Neural progenitor cell (in vitro differentiated cells): Measurements from ENCODE around the gene TNFSF11.

Experiments
- CTCF ChIP-seq: fragments of 200-600 bp; sonication (generic); IDR thresholded peaks from 2 replicates; pipeline ENCODE4 v1.5.1; 2017; ENCODE audit warnings: antibody characterized with exemption, mild to moderate bottlenecking
- EZH2 ChIP-seq: fragments of 200-600 bp; sonication (generic); IDR thresholded peaks from 2 replicates; pipeline ENCODE4 v1.6.1; 2017; ENCODE audit warnings: antibody characterized with exemption, mild to moderate bottlenecking, moderate library complexity

DNA sequence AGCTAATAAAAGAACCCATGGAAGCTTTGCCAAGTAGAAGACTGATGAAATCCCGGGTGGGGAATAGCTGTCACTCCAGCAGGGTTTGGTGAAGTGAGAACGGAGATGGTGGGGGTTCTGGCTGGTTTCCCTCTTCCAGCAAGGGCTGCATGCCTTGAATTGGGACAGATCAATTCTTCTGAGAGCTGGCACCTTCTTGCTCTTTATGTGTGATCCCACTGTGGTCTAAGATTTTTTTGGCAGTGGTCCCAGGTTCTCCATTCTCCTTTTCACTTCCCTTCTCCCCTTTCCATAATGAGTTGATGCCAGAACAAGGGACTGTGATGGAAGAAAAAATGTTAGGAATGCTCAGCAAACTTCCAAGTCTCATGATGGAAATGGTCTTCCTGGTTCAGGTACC is 50.0 kb downstream of the TNFSF11 start:
- TF ChIP-seq EZH2 (no peak), CTCF (no peak)
